Suppressor macrophage treated with lipopolysaccharide for 4 hours (primary cell): ENCODE data around the gene IL2RA.
"Not testable (repeated sequence)": the region's sequence is repeated elsewhere in the genome, so short reads cannot be mapped to it uniquely, and the experiment has no call there.

Experiments used
- DNase-seq: peaks from one replicate; pipeline ENCODE4 v3.0.0-alpha.2; 2020

IL2RA gene

GRCh38 chr10:6082496-6083395 is 20.6 kb upstream of the IL2RA start:
- no peak for DNase-seq

DNA sequence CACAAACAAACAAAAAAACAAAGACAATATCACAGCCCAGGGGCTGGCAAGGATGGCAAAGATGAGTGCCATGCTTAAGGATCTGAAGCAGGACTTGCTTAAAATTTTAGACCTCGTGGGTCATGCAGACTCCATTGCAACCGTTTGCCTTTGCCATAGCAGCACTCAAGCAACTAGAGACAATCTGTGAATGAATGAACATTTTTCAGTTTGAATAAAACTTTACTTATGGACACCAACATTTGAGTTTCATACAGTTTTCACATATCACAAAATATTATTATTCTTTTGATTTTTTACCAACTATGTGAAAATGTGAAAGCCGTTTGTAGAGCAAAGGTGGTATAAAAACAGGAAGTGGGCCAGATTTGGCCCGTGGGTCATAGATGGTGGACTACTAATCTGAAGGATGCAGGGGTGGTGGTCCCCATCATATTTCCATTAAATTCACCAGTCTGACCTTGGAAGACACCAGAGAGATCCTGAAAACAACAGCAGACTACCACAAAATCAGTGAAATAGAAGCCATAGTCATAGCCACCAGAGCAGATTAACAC is 18.3 kb upstream of the IL2RA start:
- no peak for DNase-seq

DNA sequence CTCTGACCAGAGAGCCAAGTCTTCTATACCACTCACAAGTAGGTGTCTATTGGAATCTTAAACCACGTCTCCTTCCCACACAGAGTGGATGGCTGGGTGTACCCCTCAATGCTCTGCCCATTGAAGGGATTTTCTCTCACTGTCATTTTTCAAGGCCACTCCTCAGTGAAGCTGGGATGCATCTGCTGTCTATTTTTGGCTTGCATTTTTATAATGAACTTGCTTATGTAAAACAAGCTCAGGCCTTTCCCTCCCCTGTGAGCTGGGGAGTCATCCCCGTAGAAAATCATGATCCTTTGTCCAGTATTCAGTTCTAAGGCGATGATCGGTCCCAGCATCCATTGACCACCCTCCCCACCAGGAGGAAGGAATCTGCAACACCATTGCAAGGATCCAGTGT is 16.9 kb upstream of the IL2RA start:
- DNase-seq: no peak

GRCh38 chr10:6077071-6077675 is 15.0 kb upstream of the IL2RA start:
- DNase-seq: no peak

DNA sequence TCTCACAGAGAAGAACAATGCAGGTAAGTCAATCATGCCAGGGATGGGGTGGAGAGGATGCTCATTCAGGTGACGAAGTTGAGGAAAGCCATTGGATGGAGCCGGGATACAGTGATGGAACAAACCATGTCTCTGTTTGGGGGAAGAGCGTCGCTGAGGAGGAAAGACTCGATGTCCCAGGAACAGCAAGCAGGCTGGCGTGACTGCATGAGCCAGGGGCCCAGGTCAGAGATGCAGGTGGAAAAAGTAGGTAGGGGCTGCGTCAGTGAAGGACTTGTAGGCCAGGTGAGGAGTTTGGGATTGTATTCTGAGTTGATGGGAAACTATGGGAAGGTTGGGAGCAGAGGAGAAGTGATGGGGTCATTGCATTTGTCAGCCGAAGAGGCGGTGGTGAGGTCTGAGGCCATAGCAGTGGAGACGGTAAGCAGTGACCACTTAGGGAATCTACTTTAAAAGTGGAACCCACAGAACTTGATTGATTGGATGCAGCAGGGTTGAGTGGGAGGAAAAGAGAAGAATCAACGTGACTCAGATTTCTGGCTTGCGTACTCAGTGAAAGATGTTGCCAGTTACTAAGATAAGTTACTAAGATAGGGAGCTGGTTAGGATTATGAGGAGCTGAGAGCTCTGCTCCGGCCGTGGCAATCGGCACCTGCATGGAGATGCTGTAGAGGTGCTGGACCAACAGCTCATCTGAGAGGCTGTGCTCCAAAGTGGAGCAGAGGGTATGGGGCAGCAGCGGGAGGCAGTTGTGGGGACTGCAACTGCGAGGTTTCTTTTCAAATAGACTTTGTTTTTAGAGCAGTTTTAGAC is 12.5 kb upstream of the IL2RA start:
- peak; percentile 70 for DNase-seq

DNA sequence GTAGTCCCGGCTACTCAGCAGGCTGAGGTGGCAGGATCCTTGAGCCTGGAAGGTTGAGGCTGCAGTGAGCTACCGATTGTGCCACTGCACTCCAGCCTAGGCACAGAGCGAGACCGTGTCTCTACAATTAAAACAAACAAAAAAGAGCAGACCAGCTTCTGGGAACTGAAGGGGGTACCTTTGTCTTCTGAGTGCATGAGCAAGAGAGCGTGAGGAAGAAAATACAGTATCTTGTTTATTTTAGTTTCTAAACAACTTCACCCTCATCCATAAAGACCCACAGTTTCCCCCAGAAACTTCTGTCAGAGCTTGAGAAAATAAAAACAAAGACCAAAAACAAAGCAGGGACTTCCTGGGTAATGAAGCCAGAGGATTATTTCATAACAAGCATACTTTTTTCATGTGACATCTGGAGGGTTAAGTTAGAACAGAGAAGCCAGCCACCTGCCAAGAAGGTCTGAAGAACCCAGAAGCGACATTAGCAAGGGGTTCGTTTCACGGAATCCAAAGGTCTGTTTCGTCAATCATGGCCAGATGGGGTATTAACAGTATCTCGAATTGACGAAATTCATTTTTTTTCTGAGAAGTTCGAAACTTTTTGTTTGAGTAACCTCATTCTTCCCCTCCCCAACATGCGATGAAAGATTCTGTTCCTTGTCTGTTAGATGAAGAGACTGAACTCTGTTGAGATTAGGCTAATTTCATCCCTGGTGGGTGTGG is 10.2 kb upstream of the IL2RA start:
- peak; percentile 87 for DNase-seq

DNA sequence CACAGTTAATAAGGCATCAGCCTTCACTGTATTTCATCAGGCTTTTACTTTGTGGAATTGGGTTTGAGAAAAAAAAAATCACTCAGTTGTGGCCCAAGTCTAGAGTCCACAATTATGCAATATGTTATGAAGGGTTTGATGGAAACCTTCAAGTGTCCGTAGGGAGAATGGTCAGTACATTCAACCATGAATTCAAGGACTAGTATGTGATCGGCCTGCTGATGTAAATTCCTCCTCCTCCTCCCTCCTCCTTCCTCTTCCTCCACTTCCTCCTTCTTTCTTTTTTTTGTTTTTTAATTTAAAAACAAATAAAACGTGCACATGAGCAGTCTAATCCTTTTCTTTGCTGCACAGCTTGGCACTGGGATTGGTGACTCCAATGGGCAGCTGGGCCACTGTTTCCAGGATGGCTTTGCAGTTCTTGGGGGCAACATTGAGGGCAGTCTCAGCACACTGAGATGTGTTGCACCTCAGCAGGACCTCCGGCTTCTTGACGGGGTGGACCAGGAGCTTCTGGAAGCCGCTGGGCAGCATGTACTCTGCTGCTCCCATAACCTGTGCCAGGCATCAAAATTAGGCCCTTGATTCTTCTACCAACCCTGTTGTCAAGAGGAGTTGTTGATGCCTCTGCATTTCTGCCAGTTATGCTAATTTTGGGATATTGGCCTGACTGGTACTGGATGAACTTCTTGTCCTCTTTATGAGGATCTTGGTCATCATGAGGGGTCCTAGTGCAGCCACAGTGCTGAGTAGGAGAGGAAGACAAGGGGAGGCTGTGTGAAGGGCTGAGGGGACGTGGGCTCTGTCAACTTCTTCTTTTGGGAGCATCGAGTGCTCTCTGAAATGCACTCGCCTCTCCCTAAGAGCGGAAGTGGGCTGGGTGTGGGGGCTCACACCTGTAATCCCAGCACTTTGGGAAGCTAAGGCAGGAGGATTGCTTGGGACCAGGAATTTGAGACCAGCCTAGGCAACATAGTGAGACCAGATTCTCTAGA is 9.3 kb upstream of the IL2RA start:
- no peak for DNase-seq

- DNase-seq: peak; percentile 87
Observed at GRCh38 chr10:6070660-6071059, 8.5 kb upstream of the IL2RA start.

DNA sequence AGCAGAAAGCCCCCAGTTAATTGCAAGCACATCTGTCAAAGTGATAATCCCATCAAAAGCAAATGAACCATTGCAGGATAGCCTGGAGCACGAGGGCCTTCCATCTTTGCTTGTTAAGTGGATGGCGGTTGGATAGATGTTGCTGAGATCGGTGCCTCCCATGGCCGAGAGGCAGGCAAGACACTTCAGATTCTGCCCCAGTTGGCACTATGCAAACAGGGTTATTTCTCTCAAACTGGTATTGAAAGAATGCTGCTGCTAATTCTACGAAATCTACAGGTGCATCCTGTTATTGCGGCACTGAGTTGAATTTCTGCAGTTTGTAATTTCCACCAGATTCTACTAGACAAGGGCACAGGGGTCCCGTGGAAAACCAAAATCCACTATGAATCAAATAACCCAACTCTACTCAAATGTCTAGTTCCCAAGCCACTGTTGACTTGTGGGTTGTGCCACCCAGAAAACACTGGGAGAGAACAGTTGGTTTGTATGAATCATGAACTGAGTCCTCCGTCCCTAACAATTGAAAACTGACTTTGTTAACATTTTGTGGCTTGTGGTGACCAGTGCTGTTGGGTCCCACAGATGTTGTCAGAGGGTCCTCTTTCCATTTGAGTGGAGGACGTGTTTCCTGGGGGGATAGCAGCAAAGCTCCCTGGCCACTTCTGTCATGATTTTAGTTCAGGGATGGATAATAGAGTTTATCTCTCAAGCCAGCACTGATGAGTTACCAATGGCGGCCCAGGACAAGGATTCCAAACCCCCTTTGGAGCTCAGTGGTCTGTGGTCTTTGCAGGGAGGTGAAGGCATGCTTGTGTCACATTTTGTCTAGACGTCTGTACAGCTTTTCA is 7.1 kb upstream of the IL2RA start:
- peak; percentile 47 for DNase-seq

- peak; percentile 85 for DNase-seq
Observed at GRCh38 chr10:6068422-6068821, 6.3 kb upstream of the IL2RA start.

GRCh38 chr10:6068006-6068405 is 5.8 kb upstream of the IL2RA start:
- DNase-seq: peak; percentile 8

GRCh38 chr10:6067457-6067856 is 5.3 kb upstream of the IL2RA start:
- DNase-seq: peak; percentile 11

- peak; percentile 79 for DNase-seq
Observed at GRCh38 chr10:6065835-6066234, 3.7 kb upstream of the IL2RA start.

GRCh38 chr10:6065406-6065805 is 3.2 kb upstream of the IL2RA start:
- peak; percentile 8 for DNase-seq

DNA sequence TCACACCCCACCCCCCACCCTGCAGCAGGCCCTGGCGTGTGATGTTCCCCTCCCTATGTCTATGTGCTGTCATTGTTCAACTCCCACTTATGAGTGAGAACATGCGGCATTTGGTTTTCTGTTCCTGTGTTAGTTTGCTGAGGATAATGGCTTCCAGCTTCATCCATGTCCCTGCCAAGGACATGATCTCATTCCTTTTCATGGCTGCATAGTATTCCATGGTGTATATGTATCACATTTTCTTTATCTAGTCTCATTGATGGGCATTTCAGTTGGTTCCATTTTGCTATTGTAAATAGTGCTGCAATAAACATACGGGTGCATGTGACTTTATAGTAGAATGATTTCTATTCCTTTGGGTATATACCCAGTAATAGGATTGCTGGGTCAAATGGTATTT is 2.6 kb upstream of the IL2RA start:
- not testable (repeated sequence) for DNase-seq

DNA sequence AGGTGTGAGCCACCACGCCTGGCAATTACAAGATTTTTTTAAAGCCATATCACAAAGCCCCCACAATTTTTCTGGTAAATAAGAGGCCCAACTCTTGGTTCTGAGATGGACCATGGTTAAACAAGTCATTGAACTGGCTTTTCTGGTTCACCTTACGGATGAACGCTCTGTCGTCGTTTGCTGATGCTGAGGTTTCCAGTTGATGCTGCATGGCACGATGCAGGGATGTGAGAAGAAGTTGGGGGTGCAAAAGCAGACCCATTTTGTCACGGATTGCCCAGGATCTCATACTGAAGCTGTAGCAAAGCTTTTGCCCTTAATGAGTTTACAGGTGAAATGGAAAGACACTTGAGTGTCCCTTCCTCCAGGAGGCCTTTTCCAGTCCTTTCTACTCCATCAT is 2.0 kb upstream of the IL2RA start:
- DNase-seq: no peak

DNA sequence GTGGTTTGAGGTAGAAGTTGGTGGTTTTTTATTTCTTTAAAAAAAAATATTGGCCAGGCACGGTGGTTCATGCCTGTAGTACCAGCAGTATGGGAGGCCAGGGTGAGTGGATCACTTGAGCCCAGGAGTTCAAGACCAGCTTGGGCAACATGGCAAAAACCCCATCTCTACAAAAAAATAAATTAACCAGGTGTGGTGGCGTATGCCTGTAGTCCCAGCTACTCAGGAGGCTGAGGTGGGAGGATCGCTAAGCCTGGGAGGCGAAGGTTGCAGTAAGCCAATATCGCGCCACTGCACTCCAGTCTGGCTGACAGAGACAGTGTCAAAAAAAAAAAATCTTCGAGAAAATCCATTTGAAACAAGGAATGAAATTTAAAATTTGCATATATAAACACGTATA is 1.1 kb downstream of the IL2RA start:
- DNase-seq: no peak

GRCh38 chr10:6059506-6059905 is 2.7 kb downstream of the IL2RA start:
- peak; percentile 7 for DNase-seq

DNA sequence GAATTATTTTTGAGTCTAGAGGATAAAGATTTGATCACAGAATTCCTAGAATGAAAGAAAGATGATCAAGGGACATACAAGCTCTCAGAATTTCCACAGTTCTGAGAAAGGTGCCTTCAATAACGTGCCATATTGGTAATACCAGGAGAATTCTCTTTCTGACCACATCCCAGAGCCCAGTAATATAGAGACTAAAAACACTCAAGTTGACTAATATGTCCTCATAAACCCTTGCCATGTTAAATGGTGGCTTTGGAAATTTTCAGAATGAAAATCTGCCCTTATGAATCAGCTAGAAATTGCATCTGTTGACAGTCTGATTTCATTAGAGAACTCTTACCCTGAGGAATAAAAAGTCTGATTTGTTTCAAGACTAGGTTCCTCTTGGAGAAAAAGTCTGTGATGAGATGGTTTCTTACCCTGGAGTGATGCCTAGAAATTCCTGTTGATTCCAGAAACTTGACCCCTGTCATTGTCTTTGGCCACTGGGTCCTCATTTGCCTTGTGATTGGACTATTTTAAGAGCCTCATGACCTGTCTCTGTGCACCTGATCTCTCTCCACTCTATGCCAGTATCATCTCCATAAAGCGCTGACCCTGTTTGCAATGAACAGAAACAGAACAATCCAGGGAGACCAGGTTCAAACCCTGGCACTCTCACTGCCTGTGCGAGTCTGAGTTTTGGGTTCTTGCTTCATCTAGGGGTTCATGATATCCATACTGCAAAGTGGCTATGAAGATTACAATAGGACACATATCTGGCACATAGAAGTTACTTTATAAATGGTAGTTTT is 3.3 kb downstream of the IL2RA start:
- peak; percentile 84 for DNase-seq
